ENCODE results near the gene TOMM5. TPM values are rescaled to one million over a fixed set of nuclear protein-coding genes. Genes with fewer than 3 reads are reported as not detected.

The TOMM5 gene
- total RNA-seq, 1 donor from 2014 or later, result 201 TPM

DNA sequence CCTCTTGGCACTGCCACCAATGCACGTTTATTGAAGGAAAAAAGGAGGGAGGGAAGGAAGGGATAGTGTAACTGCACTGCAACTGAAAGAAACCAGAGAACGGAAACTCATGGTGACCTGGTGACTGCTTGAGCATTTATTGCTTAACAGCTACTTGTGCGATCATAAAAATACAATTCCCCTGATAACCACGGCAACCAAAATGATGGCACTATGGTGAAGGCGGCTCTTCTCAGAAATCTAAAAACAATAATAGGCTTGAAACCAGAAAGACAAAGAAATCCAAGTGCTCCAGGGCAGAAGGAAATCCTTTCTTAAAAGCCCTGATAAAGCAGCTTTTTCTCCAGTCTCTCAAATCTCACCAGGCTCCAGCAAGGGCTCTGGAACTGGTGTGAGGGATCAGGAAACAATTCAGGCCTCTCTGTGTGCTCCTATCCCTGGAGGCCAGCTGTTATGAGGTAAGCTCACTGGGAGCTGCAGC lies 18.1 kb downstream of the TOMM5 start:
- H3K4me2 ChIP-seq, result peak overlapping the region; percentile 99
- peaks cover 11% of the 10 kb centered on the region for H3K36me3 Mint-ChIP-seq
- peaks cover 41% of the 10 kb centered on the region for H3K4me1 Mint-ChIP-seq
- peak overlapping the region; percentile 74 for H3K27ac Mint-ChIP-seq
- H3K27me3 ChIP-seq, result no peaks in the 10 kb centered on the region
- H3F3A ChIP-seq (ENCODE audit: low read depth), result peaks cover 44% of the 10 kb centered on the region
- no peak overlapping the region for H3K9ac ChIP-seq
- H3K27me3 Mint-ChIP-seq (ENCODE audit: insufficient read depth, low read depth), result peaks cover 4% of the 10 kb centered on the region
- peaks cover 2% of the 10 kb centered on the region for H3K9me3 Mint-ChIP-seq
- peaks cover 29% of the 10 kb centered on the region for H4K20me1 ChIP-seq (ENCODE audit: low read depth)
- peaks cover 36% of the 10 kb centered on the region for H3K4me1 ChIP-seq
- peak overlapping the region; percentile 89 for H3K4me3 Mint-ChIP-seq
- H3K27ac ChIP-seq, result peak overlapping the region; percentile 69
- no peak for TF ChIP-seq EZH2phosphoT487 (IDR thresholded peaks at IDR 0.05)
- TF ChIP-seq, protein P1, sequence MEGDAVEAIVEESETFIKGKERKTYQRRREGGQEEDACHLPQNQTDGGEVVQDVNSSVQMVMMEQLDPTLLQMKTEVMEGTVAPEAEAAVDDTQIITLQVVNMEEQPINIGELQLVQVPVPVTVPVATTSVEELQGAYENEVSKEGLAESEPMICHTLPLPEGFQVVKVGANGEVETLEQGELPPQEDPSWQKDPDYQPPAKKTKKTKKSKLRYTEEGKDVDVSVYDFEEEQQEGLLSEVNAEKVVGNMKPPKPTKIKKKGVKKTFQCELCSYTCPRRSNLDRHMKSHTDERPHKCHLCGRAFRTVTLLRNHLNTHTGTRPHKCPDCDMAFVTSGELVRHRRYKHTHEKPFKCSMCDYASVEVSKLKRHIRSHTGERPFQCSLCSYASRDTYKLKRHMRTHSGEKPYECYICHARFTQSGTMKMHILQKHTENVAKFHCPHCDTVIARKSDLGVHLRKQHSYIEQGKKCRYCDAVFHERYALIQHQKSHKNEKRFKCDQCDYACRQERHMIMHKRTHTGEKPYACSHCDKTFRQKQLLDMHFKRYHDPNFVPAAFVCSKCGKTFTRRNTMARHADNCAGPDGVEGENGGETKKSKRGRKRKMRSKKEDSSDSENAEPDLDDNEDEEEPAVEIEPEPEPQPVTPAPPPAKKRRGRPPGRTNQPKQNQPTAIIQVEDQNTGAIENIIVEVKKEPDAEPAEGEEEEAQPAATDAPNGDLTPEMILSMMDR (IDR thresholded peaks at IDR 0.05), result no peak
- no peak for TF ChIP-seq EZH2 (IDR thresholded peaks at IDR 0.05)
- no peaks in the 10 kb centered on the region for H3K9me3 ChIP-seq (ENCODE audit: low read depth)
- H3K79me2 ChIP-seq (ENCODE audit: low read depth), result peaks cover 53% of the 10 kb centered on the region
- peak overlapping the region; percentile 69 for H3K4me3 ChIP-seq
- no peaks in the 10 kb centered on the region for H3K36me3 ChIP-seq
- DNase-seq (ENCODE audit: low spot score), result peak; percentile 76
- no peak overlapping the region for H2AFZ ChIP-seq (replicated peaks)

- H3K4me3 ChIP-seq, result no peak overlapping the region
- Mint-ChIP-seq H3K9me3 (peaks cover 2% of the 10 kb centered on the region), H3K27me3 (ENCODE audit: insufficient read depth, low read depth) (peaks cover 4% of the 10 kb centered on the region), H3K27ac (no peak overlapping the region), H3K4me1 (peaks cover 30% of the 10 kb centered on the region), H3K4me3 (no peak overlapping the region), H3K36me3 (peaks cover 19% of the 10 kb centered on the region)
- TF ChIP-seq EZH2 (IDR thresholded peaks at IDR 0.05), result no peak
- no peak for TF ChIP-seq EZH2phosphoT487 (IDR thresholded peaks at IDR 0.05)
- TF ChIP-seq, protein P1 (IDR thresholded peaks at IDR 0.05), result no peak
- H3K4me1 ChIP-seq, result peaks cover 31% of the 10 kb centered on the region
- no peaks in the 10 kb centered on the region for H3K27me3 ChIP-seq
- no peak for DNase-seq (ENCODE audit: low spot score)
- no peak overlapping the region for H3K27ac ChIP-seq
- peaks cover 29% of the 10 kb centered on the region for H3F3A ChIP-seq (ENCODE audit: low read depth)
- peaks cover 73% of the 10 kb centered on the region for H3K79me2 ChIP-seq (ENCODE audit: low read depth)
- no peaks in the 10 kb centered on the region for H3K9me3 ChIP-seq (ENCODE audit: low read depth)
- no peaks in the 10 kb centered on the region for H3K36me3 ChIP-seq
- H4K20me1 ChIP-seq (ENCODE audit: low read depth), result peaks cover 33% of the 10 kb centered on the region
- H3K9ac ChIP-seq, result no peak overlapping the region
- H2AFZ ChIP-seq (replicated peaks), result no peak overlapping the region
- H3K4me2 ChIP-seq, result no peak overlapping the region
Measured at GRCh38 chr9:37571282-37571681, 21.1 kb downstream of the TOMM5 start.

GRCh38 chr9:37566716-37567115 lies 25.7 kb downstream of the TOMM5 start:
- peaks cover 34% of the 10 kb centered on the region for H3K9me3 Mint-ChIP-seq
- no peaks in the 10 kb centered on the region for H3K36me3 ChIP-seq
- TF ChIP-seq, protein P1 (IDR thresholded peaks at IDR 0.05), result no peak
- TF ChIP-seq EZH2 (IDR thresholded peaks at IDR 0.05) (no peak), EZH2phosphoT487 (IDR thresholded peaks at IDR 0.05) (no peak)

More at GRCh38 chr9:37566716-37567115, 25.7 kb downstream of the TOMM5 start:
- H4K20me1 ChIP-seq (ENCODE audit: low read depth), result peaks cover 5% of the 10 kb centered on the region
- H3K4me1 ChIP-seq, result no peaks in the 10 kb centered on the region
- no peak overlapping the region for H3K4me3 Mint-ChIP-seq
- H3K27ac ChIP-seq, result no peak overlapping the region
- peaks cover 39% of the 10 kb centered on the region for H3K36me3 Mint-ChIP-seq
- DNase-seq (ENCODE audit: low spot score), result no peak
- H3K27ac Mint-ChIP-seq, result no peak overlapping the region
- H3K4me3 ChIP-seq, result no peak overlapping the region
- no peaks in the 10 kb centered on the region for H3K27me3 ChIP-seq
- H3K9ac ChIP-seq, result no peak overlapping the region
- H3K9me3 ChIP-seq (ENCODE audit: low read depth), result no peaks in the 10 kb centered on the region
- peaks cover 3% of the 10 kb centered on the region for H3K27me3 Mint-ChIP-seq (ENCODE audit: insufficient read depth, low read depth)
- H3F3A ChIP-seq (ENCODE audit: low read depth), result no peaks in the 10 kb centered on the region
- H3K79me2 ChIP-seq (ENCODE audit: low read depth), result peaks cover 64% of the 10 kb centered on the region
- H3K4me2 ChIP-seq, result no peak overlapping the region
- H2AFZ ChIP-seq (replicated peaks), result no peak overlapping the region
- no peaks in the 10 kb centered on the region for H3K4me1 Mint-ChIP-seq

Data from neural progenitor cell (in vitro differentiated cells).